ENCODE data around the gene TRIP12.
"Not testable (repeated sequence)": the region's sequence is repeated elsewhere in the genome, so short reads cannot be mapped to it uniquely, and the experiment has no call there.

The TRIP12 gene

GRCh38 chr2:229921892-229922448 lies at the start of gene TRIP12:
Gene TRIP12, minus strand, starts transcription at chr2:229922009. Its CDS starts 41,930 bp downstream, at chr2:229880079.
- DNase-seq (ENCODE audit: low spot score) = peak; percentile 93

DNA sequence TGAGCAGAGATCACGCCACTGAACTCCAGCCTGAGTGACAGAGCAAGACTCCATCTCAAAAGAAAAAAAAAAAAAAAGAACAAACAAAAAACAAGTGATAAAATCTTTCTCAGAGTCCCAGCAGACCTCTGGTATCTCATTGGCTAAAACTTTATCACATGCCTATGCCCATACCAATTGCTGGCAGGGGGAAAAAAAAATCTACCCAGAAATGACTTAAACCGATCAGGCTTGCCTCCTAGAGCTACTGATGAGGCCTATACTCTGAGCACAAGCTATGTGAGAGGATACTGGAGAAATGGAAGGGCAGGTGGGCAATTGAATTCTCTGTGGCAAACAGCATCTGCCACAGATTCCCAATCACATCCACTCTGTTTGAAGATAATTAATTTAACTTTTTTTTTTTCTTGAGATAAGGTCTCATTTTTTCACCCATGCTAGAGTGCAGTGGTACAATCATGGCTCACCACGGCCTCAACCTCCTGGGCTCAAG lies 49.5 kb upstream of the TRIP12 start:
- DNase-seq (ENCODE audit: low spot score) = no peak

GRCh38 chr2:229970406-229970805 lies 48.6 kb upstream of the TRIP12 start:
- no peak for DNase-seq (ENCODE audit: low spot score)

DNA sequence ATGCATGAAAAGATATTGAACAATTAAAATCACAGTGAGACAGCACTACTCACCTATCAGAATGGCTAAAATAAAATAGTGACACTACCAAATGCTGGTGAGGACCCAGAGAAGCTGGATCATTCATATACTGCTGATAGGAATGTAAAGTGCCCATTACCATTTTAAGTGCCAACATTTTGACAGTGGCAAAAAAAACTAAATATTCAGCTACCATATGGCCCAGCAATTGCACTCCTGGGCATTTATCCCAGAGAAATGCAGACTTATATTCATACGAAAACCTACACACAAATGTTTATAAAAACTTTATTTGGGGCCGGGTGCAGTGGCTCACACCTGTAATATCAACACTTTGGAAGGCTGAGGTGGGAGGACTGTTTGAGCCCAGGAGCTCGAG lies 48.1 kb upstream of the TRIP12 start:
- DNase-seq (ENCODE audit: low spot score) = no peak

- DNase-seq (ENCODE audit: low spot score) = not testable (repeated sequence)
Measured at GRCh38 chr2:229963596-229963995, 41.8 kb upstream of the TRIP12 start.

DNA sequence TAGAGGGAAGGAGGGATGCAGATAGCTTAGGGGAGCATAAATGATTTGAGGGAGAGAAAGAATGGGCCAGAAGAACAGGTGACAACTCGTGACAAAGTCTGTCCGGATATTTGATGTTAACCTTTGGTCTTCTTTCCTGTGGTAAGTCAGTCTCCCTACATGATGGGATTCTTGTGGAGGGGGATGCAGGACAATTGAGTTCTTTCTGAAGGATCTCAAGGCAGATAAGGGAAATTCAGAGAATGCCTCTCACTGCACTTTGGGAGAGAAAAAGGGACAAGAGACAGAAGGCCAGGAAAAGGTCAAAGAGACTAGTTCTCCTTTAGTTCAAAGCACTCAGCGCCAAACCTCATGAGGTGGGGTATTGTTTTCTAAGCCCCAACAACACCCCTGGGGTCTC lies 34.7 kb upstream of the TRIP12 start:
- no peak for DNase-seq (ENCODE audit: low spot score)

DNA sequence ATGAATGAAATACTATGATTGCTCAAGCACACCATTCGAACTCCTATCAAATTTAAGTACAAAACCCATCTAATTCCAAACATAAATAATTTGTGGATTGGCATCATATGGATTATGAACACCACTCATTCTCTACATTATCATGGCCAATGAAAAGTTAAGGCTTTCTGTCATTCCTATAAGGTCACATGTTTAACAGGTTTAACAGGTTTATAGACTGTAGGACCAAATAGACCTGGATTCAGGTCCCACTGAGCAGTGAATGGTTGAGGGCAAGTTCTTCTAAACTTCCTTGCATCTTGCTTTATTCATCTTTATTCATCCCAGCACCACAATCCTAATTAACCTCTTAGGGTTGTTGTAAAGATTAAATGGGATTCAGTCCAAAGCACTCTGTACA lies 33.9 kb upstream of the TRIP12 start:
- no peak for DNase-seq (ENCODE audit: low spot score)

DNA sequence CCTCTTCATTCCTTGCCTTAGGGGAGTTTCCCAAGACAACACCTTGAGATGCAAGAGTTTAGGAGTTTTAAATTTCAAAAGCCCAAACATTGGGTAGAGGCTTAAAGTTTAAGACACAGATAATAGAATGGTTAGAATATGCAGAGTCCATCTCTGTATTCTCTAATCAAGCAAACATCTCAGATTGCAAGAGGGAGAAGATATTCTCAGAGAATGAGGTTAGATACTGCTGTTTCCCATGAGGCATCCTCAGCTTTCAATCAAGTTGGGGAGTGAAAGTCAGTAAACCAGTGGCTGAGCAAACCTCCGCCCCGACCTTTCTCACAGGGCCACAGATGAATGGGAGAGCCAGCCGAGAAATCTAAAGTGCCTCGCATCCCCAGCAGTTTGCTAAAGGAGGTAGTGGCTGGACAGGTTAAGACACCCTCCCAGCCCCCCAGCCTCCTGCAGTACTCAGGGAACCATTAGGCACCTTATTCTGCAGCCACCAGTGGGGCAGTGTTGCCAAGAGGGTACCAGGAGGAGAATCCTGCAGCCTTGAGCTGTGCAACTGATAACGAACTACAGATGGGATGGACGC lies 30.5 kb upstream of the TRIP12 start:
- no peak for DNase-seq (ENCODE audit: low spot score)

DNA sequence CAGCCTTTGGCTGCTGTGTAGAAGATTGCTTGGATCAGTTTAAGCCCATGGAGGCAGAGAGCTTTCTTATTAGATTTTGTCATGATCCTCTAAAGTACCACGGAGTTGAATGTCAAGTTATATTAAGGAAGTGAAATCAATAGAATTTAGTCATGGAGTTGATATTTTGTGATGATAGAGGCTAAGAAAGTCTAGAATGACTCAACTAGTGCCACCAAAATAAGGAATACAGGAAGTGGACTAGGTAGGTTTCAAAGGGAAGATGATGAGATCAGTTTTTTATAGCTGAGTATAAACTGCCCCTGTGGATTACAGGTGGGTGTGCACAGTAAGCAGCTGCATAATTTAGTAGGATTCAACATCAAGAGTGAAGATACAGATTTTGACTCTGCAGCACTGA lies 25.7 kb upstream of the TRIP12 start:
- DNase-seq (ENCODE audit: low spot score) = no peak

- no peak for DNase-seq (ENCODE audit: low spot score)
Measured at GRCh38 chr2:229945975-229946374, 24.2 kb upstream of the TRIP12 start.

DNA sequence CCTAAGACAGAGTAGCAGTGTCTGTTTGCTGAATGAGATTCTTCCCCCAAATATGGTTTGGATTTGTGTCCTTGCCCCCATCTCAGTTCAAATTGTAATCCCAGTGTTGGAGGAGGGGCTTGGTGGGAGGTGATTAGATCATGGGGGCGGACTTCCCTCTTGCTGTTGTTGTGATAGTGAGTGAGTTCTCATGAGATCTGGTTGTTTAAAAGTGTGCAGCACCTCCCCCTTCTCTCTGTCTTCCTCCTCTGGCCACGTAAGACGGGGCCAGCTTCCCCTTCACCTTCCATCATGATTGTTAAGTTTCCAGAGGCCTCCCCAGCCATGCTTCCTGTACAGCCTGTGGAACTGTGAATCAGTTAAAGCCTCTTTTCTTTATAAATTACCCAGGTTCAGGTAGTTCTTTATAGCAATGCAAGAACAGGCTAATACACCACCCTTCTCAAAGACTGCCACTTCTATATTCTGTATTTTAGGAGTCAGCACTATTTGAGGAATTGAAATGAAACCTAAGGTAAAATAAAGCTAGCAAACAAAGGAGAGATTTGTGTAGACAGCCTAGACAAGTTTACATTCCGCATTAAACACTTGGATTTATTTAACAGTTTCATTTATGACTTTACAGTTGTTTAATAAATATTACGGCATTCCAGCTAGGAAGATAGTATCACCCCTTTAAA lies 22.1 kb upstream of the TRIP12 start:
- no peak for DNase-seq (ENCODE audit: low spot score)

DNA sequence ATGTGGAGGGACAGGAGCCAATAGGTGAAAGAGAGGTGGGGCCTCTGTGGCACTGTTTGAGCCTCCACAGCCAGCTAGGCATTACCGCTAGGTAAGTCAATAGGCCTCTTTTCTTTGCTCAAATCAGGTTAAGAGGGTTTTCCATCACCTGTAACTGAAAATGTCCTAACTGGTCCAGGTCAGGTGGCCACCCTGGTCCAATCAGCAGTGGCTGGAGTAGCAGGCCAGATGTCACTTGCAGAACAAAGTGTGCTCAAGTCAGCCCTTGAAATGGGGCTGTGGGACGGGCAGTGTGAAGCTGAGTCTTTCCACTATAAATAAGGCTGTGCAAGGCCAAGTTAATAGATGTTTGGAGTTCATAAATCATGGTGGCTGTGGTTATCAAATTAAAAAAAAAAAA lies 21.4 kb upstream of the TRIP12 start:
- DNase-seq (ENCODE audit: low spot score) = no peak

- DNase-seq (ENCODE audit: low spot score) = no peak
Measured at GRCh38 chr2:229942671-229943070, 20.9 kb upstream of the TRIP12 start.

- DNase-seq (ENCODE audit: low spot score) = no peak
Measured at GRCh38 chr2:229937537-229937936, 15.7 kb upstream of the TRIP12 start.

- no peak for DNase-seq (ENCODE audit: low spot score)
Measured at GRCh38 chr2:229931241-229931640, 9.4 kb upstream of the TRIP12 start.

DNA sequence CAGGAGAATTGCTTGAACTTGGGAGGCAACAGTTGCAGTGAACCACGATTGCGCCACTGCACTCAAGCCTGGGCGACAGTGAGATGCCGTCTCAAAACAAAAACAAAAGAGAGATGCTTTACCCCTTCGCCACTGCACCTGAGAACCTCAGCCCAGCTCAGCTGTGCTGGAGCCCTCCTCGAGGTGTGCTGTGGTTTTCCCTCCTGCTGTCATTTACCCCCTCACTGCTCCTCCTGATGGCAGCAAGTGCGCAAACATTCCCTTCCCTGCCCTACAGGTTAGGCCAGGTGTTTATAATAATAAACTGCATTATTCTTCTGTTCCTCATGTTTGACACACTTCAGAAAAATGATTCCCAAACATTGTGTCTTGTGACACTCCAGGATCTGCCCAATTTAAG lies 8.8 kb upstream of the TRIP12 start:
- DNase-seq (ENCODE audit: low spot score) = no peak

DNA sequence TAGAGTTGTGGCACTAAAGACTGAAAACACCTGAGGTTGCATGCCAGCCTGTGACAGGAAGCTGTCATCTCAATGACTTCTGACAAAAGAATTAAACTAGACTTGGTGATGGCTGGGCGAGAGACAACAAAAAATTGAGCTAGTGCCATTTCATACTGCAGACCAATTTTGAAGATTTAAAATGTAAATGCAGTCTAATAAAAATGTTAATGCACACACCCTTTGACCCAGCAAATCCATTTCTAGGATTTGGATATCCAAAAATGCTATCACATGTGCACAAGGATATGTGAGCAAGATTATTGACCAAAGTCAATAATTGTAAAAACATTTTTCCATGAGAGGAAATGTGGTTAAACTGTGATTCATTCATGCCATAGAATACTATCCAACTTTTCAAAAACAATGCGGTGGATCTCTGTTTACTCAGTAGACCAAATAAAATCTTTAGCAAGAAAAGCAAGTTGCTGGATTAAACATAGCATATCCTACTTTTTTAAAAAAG lies 6.1 kb upstream of the TRIP12 start:
- no peak for DNase-seq (ENCODE audit: low spot score)

- no peak for DNase-seq (ENCODE audit: low spot score)
Measured at GRCh38 chr2:229925201-229925600, 3.4 kb upstream of the TRIP12 start.

- not testable (repeated sequence) for DNase-seq (ENCODE audit: low spot score)
Measured at GRCh38 chr2:229924541-229924940, 2.7 kb upstream of the TRIP12 start.

- DNase-seq (ENCODE audit: low spot score) = no peak
Measured at GRCh38 chr2:229922449-229923386, 909 bp upstream of the TRIP12 start, which contains the start of gene FBXO36. Gene FBXO36, plus strand, starts transcription at chr2:229922503. Its CDS starts 11 bp downstream, at chr2:229922514.

GRCh38 chr2:229921101-229921891 lies 513 bp downstream of the TRIP12 start:
- DNase-seq (ENCODE audit: low spot score) = peak; percentile 83

Measured in globus pallidus (tissue), 1 donor.